Mononuclear cell (primary cell): ENCODE measurements around the gene LARGE1. TPM values are rescaled to one million over a fixed set of nuclear protein-coding genes. Genes with fewer than 3 reads are reported as not detected.

ENCODE experiments used
- H3K27me3 ChIP-seq: 2 replicates; pipeline ENCODE4 v1.6.0; 2011; ENCODE audit warnings: low read length, control low read depth; ENCODE audit not compliant: insufficient read depth
- H3K4me1 ChIP-seq: 2 replicates; pipeline ENCODE4 v1.5.1; 2011; ENCODE audit warnings: mild to moderate bottlenecking, low read length, control low read depth; ENCODE audit not compliant: insufficient read depth
- H3K4me3 ChIP-seq: 2 replicates; pipeline ENCODE4 v1.5.1; 2011; ENCODE audit warnings: mild to moderate bottlenecking, low read length, moderate library complexity
- H3K9me3 ChIP-seq: 2 replicates; pipeline ENCODE4 v1.5.1; 2011; ENCODE audit warnings: low read depth, mild to moderate bottlenecking, control low read depth, low read length
- total RNA-seq: library from RNA; depleted of rRNA; stranded (reverse); fragments of >200 nt; gene quantifications from one replicate; pipeline ENCODE4 v1.2.3, GENCODE V29; 2012

Gene LARGE1
- total RNA-seq, 1 donor, result 3.9 TPM

GRCh38 chr22:33786149-33786548, 134.1 kb downstream of the LARGE1 start:
- Histone ChIP-seq H3K4me3 (no peak overlapping the region), H3K27me3 (no peaks in the 10 kb centered on the region), H3K9me3 (peaks cover 17% of the 10 kb centered on the region), H3K4me1 (no peaks in the 10 kb centered on the region)

GRCh38 chr22:33785283-33785968, 134.8 kb downstream of the LARGE1 start:
- Histone ChIP-seq H3K4me1 (no peaks in the 10 kb centered on the region), H3K4me3 (no peak overlapping the region)

GRCh38 chr22:33781411-33781810, 138.9 kb downstream of the LARGE1 start:
- no peaks in the 10 kb centered on the region for H3K9me3 ChIP-seq
- no peaks in the 10 kb centered on the region for H3K27me3 ChIP-seq
- no peak overlapping the region for H3K4me3 ChIP-seq
- no peaks in the 10 kb centered on the region for H3K4me1 ChIP-seq

More at GRCh38 chr22:33785283-33785968, 134.8 kb downstream of the LARGE1 start:
- Histone ChIP-seq H3K27me3 (no peaks in the 10 kb centered on the region), H3K9me3 (peaks cover 17% of the 10 kb centered on the region)

DNA sequence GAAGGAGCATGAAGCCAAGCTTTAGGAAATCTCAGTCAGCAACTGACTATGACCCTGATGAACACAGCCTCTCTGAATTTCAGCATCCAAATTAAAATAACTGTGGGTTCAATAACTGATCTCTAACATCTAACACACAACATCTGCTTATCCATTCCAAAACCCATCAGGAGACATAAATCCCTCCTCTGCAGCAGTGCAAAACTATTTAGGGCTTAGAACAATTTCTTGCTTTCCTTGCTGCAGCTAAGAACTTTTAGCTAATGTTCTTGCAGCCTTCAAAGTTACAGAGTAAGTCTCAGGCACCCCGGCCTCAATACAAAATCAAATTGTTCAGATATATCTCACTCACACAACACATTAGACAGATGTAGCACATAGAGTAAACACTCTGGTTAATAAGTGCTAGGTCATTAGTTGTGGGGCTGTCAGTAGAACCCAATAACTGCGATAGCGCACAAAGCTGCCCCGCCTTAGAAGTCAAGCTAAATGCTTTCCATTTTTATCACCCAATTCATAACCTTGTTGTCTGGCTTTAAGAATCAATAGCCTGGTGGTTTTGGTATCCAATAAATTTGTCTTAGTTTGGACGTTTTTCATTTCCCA, 139.6 kb downstream of the LARGE1 start:
- Histone ChIP-seq H3K4me1 (no peaks in the 10 kb centered on the region), H3K27me3 (no peaks in the 10 kb centered on the region), H3K9me3 (no peaks in the 10 kb centered on the region), H3K4me3 (no peak overlapping the region)

DNA sequence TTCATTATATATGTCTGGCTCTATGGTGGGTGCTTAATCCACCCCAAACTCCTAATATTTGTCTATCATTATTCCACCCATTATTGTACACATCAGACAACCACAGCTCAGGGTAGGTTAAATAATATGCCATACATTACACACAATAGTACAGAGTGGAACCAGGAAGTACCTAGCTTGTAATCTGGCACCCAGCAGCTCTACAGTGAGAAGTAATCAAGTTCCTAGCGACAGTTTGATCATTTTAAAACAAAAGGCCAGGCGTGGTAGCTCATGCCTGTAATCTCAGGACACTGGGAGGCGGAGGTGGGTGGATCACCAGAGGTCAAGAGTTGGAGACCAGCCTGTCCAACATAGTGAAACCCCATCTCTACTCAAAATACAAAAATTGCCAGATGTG, 141.0 kb downstream of the LARGE1 start:
- H3K4me3 ChIP-seq, result no peak overlapping the region
- no peaks in the 10 kb centered on the region for H3K4me1 ChIP-seq
- no peaks in the 10 kb centered on the region for H3K9me3 ChIP-seq
- no peaks in the 10 kb centered on the region for H3K27me3 ChIP-seq

- no peaks in the 10 kb centered on the region for H3K9me3 ChIP-seq
- H3K4me3 ChIP-seq, result no peak overlapping the region
- H3K27me3 ChIP-seq, result no peaks in the 10 kb centered on the region
- no peaks in the 10 kb centered on the region for H3K4me1 ChIP-seq
These were observed 143.8 kb downstream of the LARGE1 start for GRCh38 chr22:33776491-33776890.

DNA sequence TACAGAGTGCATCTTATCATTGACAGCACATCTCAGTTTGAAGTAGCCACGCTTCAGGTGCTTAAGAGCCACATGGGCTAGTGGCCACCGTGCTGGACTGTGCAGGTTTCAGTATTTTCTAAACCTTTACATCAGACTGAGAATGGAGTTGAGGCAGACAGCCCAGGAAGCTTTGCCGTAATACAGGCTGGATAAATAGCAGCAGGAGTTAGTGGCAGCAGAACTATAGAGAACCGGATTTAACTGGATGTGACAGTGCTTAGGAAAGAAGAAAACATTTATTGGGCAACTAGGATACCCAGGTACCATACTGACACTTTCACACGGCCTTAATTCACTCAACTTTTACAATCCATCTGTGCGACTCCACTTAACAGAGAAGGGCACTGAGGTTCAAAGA, 145.5 kb downstream of the LARGE1 start:
- H3K27me3 ChIP-seq, result no peaks in the 10 kb centered on the region
- no peaks in the 10 kb centered on the region for H3K4me1 ChIP-seq
- no peak overlapping the region for H3K4me3 ChIP-seq
- H3K9me3 ChIP-seq, result no peaks in the 10 kb centered on the region

DNA sequence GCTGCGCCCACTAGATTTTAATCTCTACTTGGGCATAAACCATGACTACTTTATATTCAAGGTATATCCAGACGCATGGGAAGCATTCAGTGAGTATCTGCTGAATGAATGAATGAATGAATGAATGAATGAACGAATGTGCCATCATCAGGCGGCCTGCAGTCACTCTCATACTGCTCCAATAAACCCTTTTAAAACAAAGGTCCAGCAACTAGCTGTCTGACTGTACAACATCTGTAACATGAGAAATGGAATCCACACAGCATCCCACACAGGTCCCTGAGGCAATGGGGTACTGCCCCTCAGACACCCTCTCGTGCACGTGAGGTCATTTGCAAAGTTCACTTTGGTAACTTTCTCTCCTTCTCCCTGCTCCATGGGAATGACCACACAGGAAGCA, 147.5 kb downstream of the LARGE1 start:
- Histone ChIP-seq H3K4me1 (no peaks in the 10 kb centered on the region), H3K9me3 (no peaks in the 10 kb centered on the region)

DNA sequence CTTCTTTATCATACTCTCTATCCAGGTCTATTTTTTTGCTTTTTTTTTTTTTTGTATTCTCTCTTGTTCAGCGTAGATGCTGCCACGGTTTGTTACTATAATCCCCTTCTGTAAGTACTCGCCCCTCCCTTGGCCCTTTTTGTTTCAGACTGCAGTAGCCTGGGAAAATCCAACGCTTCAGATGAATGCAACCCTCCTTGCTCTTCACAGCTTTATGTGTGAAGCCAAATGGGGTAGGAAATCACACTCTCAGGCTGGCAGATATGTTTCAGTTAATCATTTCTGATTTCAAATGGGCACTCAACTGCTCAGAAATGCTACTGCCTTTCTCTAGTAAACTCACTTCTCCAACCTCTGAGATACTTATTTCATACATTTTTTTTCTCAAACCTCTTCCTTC, 149.1 kb downstream of the LARGE1 start:
- Histone ChIP-seq H3K9me3 (no peaks in the 10 kb centered on the region), H3K4me3 (no peak overlapping the region), H3K27me3 (no peaks in the 10 kb centered on the region), H3K4me1 (no peaks in the 10 kb centered on the region)

More for the DNA sequence above, 147.5 kb downstream of the LARGE1 start:
- no peak overlapping the region for H3K4me3 ChIP-seq
- no peaks in the 10 kb centered on the region for H3K27me3 ChIP-seq

DNA sequence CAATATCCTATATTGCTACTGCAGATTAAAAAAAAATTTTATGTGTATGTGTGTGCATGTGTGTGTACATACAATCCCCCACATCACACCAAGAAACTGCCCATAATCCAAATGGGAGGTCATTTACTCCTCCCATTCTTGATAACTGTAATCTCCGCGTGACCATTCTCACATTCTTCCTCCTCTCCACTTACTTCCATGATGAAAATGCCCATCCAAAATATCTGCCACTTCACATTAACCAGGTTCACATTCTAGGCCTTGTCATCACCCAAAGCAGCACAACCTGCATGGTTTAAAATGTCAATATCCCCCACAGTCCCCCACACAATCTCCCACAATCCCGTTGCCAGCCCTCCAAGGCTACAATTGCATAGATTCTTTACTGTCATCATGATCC, 149.6 kb downstream of the LARGE1 start:
- Histone ChIP-seq H3K4me1 (no peaks in the 10 kb centered on the region), H3K27me3 (no peaks in the 10 kb centered on the region), H3K4me3 (no peak overlapping the region), H3K9me3 (no peaks in the 10 kb centered on the region)

DNA sequence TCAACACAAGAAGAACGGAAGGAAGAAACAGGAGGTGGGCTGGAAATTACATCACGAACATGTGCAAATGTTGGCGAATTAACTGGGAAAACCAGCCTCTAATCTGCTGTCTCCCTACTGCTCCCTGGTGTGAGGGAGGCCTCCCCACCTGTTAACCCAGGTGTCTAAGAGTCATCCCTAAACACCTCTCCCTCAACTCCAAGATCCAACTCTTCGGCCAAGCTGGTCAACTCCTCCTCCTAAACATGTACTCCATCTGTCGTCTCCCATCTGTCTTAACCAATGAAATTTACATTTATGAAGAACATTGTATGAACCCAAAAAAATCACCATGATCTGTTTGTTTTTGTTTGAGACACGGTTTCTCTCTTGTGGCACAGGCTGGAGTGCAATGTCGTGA, 154.2 kb downstream of the LARGE1 start:
- H3K27me3 ChIP-seq, result no peaks in the 10 kb centered on the region
- no peaks in the 10 kb centered on the region for H3K9me3 ChIP-seq
- H3K4me1 ChIP-seq, result no peaks in the 10 kb centered on the region
- H3K4me3 ChIP-seq, result no peak overlapping the region

- Histone ChIP-seq H3K4me3 (no peak overlapping the region), H3K27me3 (no peaks in the 10 kb centered on the region), H3K4me1 (no peaks in the 10 kb centered on the region), H3K9me3 (no peaks in the 10 kb centered on the region)
These were observed 161.3 kb downstream of the LARGE1 start for GRCh38 chr22:33758961-33759360.

DNA sequence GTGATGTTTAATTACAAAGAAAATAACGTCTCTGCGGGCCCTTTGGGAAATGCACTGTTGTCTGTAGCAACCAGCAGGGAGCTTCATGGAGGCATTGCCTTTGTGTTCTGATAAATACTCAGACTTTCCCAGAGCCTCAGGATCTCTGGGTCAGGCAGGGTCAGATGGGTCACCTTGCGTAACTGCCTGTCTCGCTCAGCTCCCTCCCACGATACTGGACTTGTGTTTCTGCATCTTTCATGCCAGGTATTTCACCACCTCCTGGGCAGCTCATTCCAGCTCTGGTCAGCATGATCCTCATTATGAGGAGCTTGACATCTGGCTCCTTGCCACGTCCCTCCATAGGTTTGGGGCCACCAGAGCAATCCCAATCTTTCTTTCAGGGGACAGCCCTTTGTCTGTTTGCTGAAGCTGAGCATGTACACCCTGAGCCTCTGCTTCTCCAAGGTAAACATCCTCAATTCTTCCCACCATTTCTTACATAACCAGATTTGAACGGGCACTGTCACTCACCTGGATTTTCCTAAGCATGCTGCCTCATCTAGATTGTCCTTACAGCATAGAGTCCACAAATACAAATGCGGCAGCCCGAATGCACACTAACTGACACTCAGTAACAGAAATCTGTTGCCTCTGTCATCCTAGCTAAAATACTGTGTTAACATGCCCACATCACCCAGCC, 162.3 kb downstream of the LARGE1 start:
- H3K4me3 ChIP-seq, result no peak overlapping the region
- H3K9me3 ChIP-seq, result no peaks in the 10 kb centered on the region
- no peaks in the 10 kb centered on the region for H3K27me3 ChIP-seq
- no peaks in the 10 kb centered on the region for H3K4me1 ChIP-seq

DNA sequence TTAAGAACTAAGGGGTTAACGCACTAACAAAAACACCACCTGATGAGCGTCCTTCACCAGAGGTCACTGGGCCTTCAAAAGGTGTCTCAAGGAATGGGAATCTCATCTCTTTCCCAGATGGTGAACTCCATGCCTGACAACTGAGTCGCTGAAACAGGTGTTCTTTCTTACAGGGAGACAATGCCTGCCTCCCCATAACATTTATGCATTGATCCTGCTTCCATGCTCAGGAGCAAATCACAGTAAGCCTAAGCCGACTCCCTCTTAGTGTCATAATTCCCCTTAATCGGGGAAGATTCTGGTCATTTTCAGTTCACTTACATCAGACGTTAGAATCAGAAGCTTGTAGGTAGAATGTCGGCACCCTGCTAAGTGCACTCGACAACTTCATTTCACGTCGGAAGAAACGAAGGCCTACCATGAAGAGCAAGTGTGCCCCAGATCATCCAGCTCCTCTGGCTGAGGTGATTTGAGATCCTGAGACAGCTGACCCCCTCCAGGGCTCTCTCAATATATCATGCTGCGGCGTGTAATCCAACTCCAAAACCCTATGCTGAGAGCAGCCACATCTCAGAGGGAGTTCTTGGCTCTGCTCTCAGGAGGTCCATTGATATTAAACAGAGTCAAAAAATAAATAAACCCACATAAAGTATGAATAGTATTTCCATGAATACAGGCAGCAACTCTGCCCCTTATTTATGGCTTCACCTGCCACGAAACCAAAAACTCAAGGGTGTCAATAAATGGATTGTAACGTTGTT, 163.1 kb downstream of the LARGE1 start:
- Histone ChIP-seq H3K4me1 (no peaks in the 10 kb centered on the region), H3K4me3 (no peak overlapping the region), H3K27me3 (no peaks in the 10 kb centered on the region), H3K9me3 (no peaks in the 10 kb centered on the region)

GRCh38 chr22:33756508-33756949, 163.7 kb downstream of the LARGE1 start:
- H3K4me3 ChIP-seq, result no peak overlapping the region
- no peaks in the 10 kb centered on the region for H3K9me3 ChIP-seq
- no peaks in the 10 kb centered on the region for H3K27me3 ChIP-seq
- H3K4me1 ChIP-seq, result no peaks in the 10 kb centered on the region
